GM21390 (cell line): ENCODE results near the gene PLPP2.

Experiments used
- ATAC-seq: cut with Tn5 transposase; IDR thresholded peaks from one replicate; pipeline ENCODE4 v1.9.1; 2021; ENCODE audit not compliant: unreplicated experiment

PLPP2 gene

GRCh38 chr19:294341-294945, 3.2 kb upstream of the PLPP2 start:
- no peak for ATAC-seq

DNA sequence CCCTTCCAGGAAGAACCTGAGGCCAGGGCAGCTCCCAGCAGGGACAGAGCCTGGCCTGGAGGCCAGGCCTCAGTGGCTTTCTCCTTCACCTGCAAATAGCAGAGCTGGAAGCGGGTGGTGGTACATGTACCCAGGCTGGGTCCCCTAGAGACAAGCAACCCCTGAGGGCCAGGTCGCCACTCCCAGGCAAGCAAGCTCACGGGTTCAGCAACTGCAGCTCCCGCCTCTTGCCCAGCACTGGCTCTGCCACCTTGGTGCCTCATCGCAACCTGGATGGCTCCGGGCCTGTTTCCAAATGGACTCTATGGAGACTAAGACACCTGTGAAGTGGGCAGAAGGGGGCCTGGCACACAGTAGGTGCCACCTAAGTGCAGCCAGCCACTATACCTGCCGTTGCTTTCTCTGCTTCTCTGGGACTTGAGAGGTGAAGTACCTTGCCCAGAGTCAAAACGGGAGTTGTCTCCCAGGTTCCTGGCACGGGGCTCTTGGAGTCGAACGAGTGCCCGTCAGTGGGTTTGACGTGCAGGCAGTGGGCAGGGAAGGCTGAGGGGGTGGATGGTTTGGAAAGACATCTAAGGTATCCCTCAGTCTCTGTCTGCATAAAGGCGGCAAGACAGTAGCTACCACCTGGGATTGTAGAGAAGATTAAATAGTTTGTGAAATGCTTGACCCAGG, 2.4 kb upstream of the PLPP2 start:
- no peak for ATAC-seq

GRCh38 chr19:292951-293350, 1.7 kb upstream of the PLPP2 start:
- no peak for ATAC-seq

DNA sequence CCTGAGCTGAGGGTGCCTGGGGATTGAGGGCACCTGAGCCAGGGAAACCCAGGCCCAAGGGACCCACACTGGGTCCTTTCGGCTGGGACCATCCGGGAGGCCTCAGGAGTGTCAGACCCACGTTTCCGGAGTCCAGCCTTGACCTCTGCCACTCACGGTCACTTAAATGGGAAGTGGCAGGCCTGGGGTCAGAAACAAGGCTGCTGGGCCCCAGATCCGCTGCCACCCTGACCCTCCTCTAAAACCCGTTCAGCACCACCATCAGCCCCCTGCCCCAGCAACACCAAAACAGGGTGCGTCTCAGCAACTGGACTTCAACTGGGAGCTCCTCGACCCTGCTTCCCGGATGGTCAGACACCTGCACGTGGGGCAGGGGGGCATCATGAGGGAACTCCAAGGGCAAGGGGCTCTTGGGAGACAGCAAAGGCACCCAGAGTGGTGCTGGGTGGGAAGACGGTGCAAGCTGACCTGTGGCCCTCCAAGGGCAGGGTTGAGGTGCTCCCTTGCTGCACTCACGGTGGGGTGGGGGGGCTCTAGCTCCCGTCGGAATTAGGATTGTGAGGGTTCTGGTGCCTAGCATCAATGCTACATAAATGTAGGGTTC, 1.2 kb upstream of the PLPP2 start:
- ATAC-seq = no peak

- ATAC-seq = no peak
Measured at GRCh38 chr19:291561-292280, 518 bp upstream of the PLPP2 start.

GRCh38 chr19:290372-291005, 714 bp downstream of the PLPP2 start:
- no peak for ATAC-seq

DNA sequence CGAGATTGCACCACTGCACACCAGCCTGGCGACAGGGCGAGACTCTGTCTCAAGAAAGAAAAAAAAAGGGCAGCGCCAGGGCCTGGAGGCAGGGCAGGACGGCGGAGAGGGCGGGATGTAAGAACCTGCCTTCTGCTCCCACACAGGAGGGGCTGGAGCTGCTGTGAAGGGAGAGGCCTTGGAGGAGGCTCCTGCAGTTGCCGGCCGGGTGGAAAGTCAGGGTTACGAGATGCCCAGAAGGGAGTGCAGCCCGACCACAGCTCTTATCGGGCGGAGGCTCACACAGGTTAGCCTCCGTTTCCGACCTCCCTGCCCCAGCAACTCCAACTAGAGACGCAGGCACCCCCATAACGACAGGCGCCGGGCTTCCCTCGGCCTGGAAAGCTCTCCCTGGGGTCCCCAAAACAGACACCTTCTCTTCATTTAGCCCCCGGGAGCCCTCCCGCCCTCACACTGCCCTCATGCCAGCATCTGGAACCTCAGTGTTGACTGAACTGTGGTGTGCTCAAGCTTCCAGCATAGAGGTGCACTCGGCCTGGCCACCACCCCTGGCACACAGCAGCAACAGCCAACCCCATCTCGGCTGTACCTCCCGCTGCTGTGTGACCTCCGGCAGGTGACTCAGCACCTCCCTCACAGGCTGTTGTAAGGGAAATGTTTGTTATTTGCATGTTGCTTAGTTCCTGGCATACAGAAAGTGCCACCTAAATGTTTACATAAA, 1.4 kb downstream of the PLPP2 start:
- ATAC-seq = no peak

DNA sequence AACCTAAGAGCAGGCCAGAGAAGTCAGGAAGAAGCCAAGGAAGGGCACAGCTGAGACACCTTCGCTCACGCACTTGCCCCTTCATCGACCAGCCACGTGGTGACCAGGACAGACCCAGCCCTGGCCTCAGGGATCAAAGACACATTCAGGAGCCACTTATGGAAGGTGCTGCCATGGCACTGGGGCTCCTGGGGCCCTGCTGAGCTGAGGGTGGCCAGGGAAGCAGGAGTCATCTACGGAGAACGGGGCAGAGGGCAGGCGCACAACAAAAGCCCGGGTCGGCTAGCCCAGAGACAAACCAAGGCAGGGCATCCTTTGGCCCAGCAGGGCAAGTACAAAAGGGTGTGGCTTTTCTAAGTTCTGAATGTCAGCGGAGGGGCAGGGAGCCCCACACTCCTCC, 2.3 kb downstream of the PLPP2 start:
- ATAC-seq = no peak

GRCh38 chr19:287381-287871, 3.8 kb downstream of the PLPP2 start:
- ATAC-seq = no peak

- no peak for ATAC-seq
Measured at GRCh38 chr19:283395-283794, 7.8 kb downstream of the PLPP2 start.

DNA sequence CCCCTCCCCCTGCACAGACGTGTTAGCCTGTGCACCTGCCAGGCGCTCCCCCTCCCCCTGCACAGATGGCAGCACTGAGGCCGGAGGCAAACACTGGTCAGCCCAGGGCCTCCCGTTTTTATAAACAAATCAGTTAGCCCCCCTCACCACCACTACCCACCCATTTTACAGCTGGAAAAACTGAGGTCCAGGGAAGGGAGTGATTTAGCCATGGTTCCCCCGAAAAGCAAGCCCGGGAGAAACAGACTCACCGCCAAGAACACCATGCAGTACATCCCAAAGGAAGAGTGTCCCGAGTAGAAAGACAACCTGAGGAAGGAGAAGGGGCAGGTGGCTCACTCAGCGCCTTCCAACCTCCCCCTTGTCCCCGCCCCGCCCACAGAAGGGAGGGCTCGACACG, 8.7 kb downstream of the PLPP2 start:
- no peak for ATAC-seq

DNA sequence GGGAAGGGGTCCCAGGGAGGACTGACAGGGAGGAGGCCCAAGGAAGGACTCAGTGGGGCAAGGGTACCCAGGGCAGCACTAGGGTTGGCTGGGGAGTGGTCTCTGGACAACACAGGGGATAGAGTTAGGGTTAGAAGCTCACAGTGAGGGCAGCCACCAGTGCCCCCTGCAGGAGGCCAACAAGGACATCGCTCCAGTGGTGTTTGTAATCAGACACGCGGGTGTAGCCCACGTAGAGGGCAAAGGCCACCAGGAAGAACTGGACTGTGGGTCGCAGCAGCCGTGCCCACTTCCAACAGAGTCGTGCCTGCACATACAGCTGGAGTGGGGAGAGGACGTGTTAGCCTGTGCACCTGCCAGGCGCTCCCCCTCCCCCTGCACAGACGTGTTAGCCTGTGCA, 9.2 kb downstream of the PLPP2 start:
- ATAC-seq = no peak

GRCh38 chr19:281156-281853, 9.9 kb downstream of the PLPP2 start:
- ATAC-seq = no peak

GRCh38 chr19:280541-281009, 10.6 kb downstream of the PLPP2 start:
- no peak for ATAC-seq

DNA sequence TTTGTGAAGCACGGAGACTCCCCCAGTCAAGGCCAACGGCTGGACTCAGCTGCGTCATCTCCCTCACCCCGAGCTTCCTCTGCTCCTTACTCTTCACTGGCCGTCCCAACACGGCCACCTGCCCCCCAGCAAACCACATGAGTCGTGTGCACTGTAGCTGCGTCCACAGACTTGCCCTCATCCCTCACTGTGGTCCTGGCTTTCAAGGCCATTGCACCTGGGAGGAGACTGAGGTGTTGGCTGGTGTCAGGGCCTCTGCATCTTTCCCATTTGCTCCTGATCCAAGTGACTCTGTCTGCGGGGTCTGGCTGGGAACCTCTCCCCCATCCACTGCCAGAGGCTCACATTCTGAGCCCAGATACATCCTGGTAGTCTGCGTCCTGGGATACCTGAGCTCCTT, 11.5 kb downstream of the PLPP2 start:
- no peak for ATAC-seq

GRCh38 chr19:279231-279630, 12.0 kb downstream of the PLPP2 start:
- no peak for ATAC-seq

GRCh38 chr19:277581-278165, 13.5 kb downstream of the PLPP2 start:
- ATAC-seq = no peak

- ATAC-seq = no peak
Measured at GRCh38 chr19:277131-277530, 14.1 kb downstream of the PLPP2 start.

DNA sequence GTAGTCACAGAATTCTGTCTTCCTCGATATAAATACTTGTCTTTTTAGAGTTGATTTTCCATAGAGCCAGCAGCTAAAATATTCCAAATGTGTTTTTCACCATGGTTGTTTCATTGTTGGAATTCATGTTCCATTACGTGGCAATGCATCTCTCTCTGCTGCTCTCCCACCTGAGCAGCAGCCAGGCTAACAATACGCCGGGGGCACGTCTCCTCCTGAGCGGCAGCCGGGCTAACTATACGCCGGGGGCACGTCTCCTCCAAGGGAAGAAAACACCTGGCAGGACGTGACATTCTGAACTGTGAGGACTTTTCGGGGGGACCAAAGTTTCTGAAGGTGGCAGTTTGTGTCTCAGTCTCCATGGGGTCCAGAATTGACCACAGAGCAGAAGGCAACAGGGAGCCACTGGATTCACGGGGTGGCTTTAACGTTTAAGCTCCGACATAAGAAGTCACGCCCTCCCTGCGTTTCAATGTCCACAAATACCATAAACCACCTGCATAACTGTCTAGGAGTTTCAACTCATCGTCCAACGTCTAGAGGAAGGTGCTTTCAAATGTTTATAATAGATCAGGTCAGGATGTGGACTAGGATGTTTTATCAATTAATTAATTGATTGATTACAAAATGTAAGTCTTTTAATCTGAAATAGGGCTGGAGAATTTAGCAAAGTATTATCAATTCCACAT, 15.1 kb downstream of the PLPP2 start:
- ATAC-seq = no peak
